Epithelial cell of proximal tubule (primary cell): ENCODE measurements around the gene ARL6IP6. TPM values are rescaled to one million over a fixed set of nuclear protein-coding genes. Genes with fewer than 3 reads are reported as not detected.
"Not testable (repeated sequence)": the region's sequence is repeated elsewhere in the genome, so short reads cannot be mapped to it uniquely, and the experiment has no call there.

Experiments used
- DNase-seq: peaks from one replicate; pipeline ENCODE4 v3.0.0-alpha.2; 2011; ENCODE audit warnings: low read depth
- H3K4me3 ChIP-seq: 2 replicates; pipeline ENCODE4 v1.5.1; 2011; ENCODE audit warnings: low read depth, mild to moderate bottlenecking, low read length
- total RNA-seq: library from RNA; depleted of rRNA; stranded (reverse); fragments of >200 nt; gene quantifications from 2 replicates; pipeline ENCODE4 v1.2.3, GENCODE V29; 2015
- TF ChIP-seq, protein P1 (sequence below): conservative IDR thresholded peaks from 2 replicates; pipeline ENCODE4 v1.5.1; 2012; ENCODE audit warnings: low read depth, mild to moderate bottlenecking, low read length

Gene ARL6IP6
- total RNA-seq, 1 donor from 2014 or later, result 83.9 TPM

DNA sequence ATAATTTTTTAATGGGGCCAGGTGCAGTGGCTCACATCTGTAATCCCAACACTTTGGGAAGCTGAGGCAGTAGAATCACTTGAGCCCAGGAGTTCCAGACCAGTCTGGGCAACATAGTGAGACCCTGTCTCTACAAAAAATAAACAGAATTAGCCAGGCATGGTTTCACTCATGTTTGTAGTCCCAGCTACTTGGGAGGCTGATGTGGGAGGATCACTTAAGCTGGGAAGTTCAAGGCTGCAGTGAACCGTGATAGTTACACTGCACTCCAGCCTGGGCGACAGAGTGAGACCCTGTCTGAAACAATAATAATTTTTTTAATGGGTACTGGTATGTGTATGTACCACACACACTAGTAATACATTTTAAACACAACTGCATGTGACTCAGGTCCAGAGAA is 2.4 kb downstream of the ARL6IP6 start:
- no peak overlapping the region for H3K4me3 ChIP-seq
- TF ChIP-seq, protein P1, sequence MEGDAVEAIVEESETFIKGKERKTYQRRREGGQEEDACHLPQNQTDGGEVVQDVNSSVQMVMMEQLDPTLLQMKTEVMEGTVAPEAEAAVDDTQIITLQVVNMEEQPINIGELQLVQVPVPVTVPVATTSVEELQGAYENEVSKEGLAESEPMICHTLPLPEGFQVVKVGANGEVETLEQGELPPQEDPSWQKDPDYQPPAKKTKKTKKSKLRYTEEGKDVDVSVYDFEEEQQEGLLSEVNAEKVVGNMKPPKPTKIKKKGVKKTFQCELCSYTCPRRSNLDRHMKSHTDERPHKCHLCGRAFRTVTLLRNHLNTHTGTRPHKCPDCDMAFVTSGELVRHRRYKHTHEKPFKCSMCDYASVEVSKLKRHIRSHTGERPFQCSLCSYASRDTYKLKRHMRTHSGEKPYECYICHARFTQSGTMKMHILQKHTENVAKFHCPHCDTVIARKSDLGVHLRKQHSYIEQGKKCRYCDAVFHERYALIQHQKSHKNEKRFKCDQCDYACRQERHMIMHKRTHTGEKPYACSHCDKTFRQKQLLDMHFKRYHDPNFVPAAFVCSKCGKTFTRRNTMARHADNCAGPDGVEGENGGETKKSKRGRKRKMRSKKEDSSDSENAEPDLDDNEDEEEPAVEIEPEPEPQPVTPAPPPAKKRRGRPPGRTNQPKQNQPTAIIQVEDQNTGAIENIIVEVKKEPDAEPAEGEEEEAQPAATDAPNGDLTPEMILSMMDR, result no peak
- no peak for DNase-seq

- not testable (repeated sequence) for H3K4me3 ChIP-seq, DNase-seq
Measured at GRCh38 chr2:152722639-152723038, 4.2 kb downstream of the ARL6IP6 start.

- H3K4me3 ChIP-seq, result no peak overlapping the region
- TF ChIP-seq, protein P1, result no peak
Measured at GRCh38 chr2:152723918-152724317, 5.5 kb downstream of the ARL6IP6 start.

DNA sequence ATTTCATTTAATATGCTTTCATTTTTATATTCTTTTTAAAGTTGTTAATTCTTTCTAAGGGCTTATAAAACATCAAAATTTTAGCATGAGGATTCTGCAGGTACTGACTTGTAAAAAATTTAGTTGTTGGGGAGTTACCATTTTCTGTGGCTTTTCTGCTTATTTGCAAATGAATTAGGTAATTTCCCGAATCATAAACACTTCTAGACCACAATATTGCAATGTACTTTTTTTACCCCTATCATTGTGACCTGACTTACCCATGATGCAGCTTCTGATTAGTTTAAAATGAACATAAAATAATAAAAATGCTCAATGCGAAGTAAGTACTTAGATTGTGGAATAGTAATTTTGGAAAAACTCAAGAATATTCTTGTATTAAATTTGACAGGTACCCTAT is 11.4 kb downstream of the ARL6IP6 start:
- DNase-seq, result no peak
- no peak overlapping the region for H3K4me3 ChIP-seq
- TF ChIP-seq, protein P1, result no peak

More at GRCh38 chr2:152723918-152724317, 5.5 kb downstream of the ARL6IP6 start:
- DNase-seq, result no peak

DNA sequence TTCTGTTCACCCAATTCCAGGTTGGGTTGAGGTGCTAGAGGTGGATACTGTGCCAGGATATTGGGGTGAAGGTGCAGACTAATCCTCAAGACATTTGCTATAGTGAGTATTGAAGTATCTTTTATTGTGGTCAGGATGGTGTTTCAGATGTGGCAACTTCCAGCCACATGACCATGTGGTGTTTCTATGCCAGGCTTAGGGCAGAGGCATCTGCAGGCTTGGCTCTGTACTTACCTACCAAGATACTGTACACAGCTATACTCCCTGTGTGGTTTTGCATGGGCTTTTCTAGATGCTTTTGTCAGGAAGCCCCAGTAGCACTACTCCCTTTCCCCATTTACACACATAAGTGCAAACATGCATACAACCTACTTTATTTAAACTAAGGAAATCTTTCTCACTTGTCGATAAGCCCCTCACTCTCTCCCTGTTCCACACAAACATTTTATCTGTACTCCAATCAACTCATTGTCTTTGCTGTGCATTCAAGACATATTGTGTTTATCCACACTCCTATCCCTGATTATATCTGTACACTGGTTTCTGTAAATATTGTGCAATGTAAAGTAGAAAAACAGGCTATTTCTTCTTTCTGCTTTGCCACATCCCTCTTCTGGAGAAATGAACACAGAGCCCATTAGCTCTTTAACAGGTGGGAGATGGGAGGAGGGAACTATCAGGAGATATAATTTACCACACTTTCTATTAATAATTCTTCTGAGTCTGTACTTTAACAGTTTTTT is 12.3 kb downstream of the ARL6IP6 start:
- H3K4me3 ChIP-seq, result no peak overlapping the region
- TF ChIP-seq, protein P1, result no peak
- no peak for DNase-seq

- not testable (repeated sequence) for DNase-seq, H3K4me3 ChIP-seq
Measured at GRCh38 chr2:152737509-152737908, 19.1 kb downstream of the ARL6IP6 start.

GRCh38 chr2:152738438-152738837 is 20.0 kb downstream of the ARL6IP6 start:
- TF ChIP-seq, protein P1, result no peak
- no peak for DNase-seq
- H3K4me3 ChIP-seq, result no peak overlapping the region

DNA sequence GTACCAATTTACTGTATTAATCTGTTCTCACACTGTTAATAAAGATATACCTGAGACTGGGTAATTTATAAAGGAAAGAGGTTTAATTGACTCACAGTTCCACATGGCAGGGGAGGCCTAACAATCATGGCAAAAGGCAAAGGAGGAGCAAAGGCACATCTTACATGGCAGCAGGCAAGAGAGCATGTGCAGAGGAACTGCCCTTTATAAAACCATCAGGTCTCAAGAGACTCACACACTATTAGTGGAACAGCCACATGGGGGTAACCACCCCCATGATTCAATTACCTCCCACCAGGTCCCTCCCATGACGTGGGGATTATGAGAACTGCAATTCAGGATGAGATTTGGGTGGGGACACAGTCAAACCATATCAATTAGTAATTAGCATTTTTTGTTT is 21.3 kb downstream of the ARL6IP6 start:
- DNase-seq, H3K4me3 ChIP-seq: not testable (repeated sequence)
